CD4-positive, alpha-beta T cell treated with Interferon gamma for 1 hour (primary cell): ENCODE results near the gene PDE8A.
"Not testable (repeated sequence)": the region's sequence is repeated elsewhere in the genome, so short reads cannot be mapped to it uniquely, and the experiment has no call there.

Experiments used
- DNase-seq: peaks from one replicate; pipeline ENCODE4 v3.0.0-alpha.2; 2020

The PDE8A gene

DNA sequence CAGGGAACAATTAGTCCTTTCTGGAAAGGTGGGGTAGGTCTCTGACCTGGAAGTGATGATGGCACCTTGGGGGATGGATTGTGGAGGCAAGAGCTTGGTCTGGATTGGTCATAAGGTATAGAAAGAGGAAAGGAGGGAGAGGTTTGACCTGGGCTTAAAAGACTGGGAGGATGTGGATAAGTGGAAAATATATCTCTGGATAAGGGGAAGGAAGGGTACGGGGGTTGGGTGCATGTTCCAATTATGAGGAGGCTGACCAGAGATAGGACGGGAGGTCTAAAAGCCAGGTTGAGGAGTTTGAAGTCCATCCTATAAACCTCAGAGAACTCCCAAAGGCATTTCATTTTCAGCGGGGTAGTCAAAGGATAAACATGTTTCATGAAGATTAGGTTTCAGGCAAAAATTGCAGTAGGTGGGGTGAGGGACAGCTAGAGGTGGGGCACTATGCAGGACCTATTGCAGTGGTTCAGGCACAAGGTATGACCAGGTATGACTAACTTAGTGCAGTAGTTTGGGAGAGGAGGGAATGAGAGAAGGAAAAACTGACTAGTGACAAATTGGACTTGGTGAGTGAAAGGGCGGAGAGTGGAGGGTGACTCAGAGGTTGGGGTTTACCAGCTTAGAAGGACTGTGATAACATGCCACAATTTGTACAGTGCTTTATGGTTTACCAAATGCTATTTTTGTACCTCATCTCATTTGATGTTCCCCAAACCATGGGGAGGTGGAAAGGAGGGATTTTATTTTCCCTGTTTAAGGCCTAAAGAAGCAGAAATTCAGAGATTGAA is 10.7 kb downstream of the PDE8A start:
- no peak for DNase-seq

DNA sequence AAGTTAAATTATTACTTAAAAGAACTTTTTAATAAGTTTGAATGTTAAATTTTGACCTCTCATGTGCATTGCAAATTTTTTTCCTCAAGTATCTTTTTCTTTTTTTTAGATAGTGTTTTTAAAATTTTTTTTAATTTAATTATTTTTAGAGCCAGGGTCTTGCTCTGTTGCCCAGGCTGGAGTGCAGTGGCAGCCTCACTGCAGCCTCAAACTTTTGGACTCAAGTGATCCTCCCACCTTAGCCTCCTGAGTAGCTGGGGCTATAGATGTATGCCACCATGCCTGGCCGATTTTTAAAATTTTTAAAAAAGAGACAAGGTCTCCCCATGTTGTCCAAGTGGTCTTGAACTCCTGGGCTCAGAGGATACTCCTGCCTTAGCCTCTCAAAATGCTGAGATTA is 14.4 kb downstream of the PDE8A start:
- no peak for DNase-seq

DNA sequence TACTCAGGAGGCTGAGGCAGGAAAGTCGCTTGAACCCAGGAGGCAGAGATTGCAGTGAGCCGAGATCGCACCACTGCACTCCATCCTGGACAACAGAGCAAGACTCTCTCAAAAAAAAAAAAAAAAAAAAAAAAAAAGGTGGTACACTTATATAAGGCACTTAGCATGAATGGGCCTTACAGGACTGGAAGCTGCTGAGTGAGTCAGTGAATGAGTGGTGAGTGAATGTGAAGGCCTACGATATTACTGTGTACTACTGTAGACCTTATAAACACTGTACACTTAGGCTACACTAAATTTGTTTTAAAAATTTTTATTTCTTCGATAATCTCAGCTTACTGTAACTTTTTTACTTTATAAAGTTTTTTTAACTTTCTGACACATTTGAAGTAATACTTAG is 15.1 kb downstream of the PDE8A start:
- not testable (repeated sequence) for DNase-seq

DNA sequence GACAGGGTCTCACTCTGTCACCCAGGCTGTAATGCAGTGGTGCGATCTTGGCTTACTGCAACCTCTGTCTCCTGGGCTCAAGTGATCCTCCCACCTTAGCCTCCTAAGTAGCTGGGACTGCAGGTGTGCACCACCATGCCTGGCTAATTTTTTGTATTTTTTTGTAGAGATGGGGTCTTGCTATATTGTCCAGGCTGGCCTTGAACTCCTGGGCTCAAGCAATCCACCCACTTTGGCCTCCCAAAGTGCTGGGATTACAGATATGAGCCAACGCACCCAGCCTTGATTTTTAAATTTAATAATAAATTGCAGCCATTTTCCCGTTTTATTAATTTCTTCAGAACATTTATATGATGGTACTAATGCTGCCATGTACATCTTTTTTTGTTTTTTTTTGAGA is 15.6 kb downstream of the PDE8A start:
- not testable (repeated sequence) for DNase-seq

DNA sequence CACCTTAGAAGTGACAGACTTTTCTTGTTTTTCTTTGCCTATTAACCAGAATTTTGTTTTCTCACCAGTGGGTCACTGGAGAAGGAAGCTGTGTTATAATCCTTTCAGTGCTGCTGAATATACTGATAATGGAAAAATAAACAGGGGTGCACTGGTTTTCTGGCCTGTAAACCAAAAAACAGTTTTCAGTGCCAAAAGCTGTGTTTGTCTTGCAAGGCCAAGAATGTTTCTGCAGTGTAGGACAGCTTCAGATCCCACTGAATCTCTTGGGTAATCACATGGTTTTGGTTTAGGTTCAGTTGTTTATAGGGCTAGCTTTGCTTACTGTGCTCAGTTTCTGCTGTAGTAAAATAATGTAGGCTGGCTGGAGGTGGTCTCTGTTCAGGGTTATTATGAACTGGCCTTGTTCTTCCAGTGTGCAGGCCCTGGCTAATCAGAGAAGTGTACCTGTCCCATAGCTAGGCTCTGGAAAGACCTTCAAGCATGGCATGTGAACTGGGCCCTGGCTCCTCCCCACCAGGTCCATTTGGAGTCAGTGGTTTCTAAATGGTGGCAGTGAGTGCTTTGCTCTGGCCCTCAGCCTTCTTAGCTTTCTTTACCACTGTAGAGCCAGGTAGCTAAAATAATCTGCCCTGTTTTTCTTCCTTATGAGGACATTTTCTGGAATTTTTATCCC is 18.7 kb downstream of the PDE8A start:
- no peak for DNase-seq

DNA sequence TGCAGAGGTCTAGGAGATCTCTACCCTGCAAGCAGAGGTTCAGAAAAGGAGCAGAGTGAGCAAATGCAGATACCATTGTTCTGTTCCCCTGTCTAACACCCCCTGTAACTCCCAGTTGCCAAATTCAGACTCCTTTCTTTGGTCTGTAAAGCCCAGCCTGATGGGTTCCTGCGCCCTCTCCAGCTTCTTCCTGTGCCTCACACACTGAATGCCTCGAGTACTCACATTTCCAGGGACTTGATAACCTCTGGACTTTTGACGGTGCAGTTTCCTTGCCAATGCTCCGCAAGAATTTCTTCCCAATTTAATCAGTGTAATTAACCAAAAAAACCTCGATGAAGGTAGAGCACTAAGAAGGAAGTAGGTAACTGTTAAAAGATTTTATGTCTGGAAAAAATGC is 19.3 kb downstream of the PDE8A start:
- DNase-seq = no peak

DNA sequence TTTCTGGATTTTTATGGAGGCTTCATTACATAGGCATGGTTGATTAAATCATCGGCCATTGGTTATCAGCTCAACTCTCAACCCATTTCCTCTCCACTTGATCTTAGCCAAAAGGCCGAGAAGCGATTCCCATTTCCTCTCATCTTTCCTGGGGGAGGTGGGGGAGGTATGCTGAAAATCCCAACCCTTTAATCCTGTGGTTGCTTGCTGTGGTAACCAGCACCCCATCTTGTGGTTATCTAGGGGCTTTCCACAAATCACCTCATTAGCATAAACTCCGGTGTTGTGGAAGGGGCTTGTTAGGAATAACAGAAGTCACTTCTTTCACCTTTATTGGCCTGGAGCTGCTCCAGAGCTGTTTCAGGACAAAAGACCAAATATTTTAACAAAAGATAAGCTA is 20.9 kb downstream of the PDE8A start:
- no peak for DNase-seq

DNA sequence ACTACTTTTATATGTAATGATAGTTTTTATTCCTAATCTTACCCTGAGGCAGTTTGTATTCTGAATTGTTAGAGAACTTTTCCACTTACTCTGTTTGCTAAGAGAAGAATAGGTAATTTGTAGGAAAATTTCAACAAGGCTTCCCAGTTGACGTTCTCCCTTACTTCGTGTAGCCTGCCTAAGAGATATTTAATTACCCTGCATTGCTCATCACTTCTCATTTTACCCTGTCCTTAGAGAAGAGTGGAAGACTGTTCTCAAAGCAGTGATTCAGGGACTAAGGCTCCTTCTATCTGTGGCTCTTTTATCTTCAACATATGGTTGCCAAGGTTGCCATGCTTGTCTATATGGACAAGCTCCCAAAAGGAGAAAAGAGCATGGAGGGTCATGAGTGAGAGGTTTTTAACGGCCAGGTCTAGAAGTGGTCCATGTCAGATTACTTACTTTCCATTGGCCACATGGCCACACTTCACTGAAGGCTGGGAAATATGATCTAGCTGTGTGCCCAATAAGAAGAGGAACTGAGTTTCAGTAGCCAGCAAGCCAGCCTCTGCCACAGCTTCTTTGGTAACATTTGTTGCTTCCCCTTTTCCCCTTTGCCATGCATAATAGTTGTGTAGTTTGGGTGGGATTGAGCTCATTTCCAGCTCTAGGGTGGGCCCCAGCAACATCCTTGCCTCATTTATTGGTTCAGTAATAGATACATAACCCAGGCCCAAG is 22.1 kb downstream of the PDE8A start:
- DNase-seq = no peak

DNA sequence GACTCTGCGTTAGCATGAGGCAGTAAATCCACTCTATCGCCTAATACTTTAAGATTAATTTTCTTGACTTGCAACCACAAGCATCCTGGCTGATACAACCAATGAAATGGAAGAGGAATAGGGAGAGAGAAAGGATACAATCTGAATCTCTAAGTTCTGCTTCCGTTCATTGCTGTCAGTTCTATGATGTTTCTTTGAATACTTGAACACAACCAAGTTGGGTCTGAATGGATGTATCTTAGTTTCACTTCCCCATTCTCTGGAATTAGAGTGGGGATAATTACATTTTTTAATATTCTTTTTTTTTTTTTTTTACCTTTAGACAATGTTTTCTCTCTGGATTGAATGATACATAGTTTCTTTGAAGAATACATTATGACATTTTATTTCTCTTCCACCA is 22.9 kb downstream of the PDE8A start:
- DNase-seq = no peak

DNA sequence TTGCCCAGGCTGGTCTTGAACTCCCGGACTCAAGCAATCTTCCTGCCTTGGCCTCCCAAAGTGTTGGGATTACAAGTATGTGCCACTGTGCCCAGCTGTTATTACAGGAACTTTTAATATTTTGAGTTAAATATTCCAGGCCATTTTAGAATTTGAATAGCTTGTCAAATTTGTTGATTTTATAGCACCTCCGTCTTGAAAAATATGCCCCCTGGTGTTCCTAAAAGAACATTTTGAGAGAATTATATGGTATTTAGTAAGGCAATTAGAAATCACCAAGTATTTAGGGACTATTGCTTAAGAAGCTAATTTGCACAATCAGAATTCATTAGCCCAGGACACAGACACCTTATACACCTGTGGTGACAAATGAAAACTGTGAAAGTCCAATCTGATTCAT is 23.7 kb downstream of the PDE8A start:
- DNase-seq = no peak

DNA sequence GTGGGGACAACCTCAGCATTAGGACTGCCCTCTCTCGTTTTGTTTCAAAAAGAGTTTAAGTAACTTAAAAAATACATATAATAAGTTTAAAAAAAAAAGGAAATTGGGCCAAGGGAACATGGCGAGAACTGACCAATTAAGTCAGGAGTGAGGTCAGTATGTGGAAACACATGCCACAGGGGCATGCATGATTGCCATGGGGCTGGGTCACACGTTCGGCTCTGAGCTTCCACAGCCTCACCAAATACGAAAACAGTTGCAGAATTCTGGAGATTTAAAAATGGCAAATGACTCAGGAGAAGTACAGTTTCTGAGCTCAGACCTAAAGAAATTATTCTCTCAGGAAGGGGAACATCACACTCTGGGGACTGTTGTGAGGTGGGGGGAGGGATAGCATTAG is 24.1 kb downstream of the PDE8A start:
- peak; percentile 14 for DNase-seq

DNA sequence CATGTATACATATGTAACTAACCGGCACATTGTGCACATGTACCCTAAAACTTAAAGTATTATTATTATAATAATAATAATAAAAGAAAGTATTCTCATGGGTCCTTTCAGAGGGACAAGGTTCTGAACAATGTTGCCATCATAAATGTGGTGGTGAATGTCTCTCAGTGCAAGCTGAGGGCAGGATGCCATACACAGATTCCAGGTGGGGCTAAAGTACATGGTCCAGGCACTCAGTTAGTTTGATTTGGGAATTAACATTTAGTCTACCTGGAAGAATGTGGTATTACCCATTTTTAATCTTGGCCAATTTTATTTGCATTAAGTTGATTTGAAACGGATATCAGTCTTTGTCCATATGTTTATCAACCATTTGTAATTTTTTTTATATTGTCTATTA is 24.5 kb downstream of the PDE8A start:
- no peak for DNase-seq

DNA sequence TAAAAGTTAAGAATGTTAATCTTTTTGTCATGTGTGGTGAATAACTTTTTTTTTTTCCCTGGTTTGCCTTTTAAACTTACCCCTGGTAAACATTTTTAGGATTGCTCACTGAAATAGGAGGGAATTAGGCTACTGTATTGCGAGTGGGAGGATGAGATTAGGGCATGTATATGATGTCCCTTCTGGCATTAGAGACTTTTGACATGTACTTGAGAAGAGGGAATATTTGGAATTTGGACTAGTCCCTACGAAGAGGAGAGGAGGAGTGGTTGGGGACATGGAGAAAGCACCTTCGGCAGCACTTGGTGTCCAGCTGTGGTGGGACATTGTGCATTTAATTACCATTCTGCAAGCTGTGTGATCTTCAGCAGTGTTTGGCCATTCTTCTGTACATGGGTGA is 25.0 kb downstream of the PDE8A start:
- no peak for DNase-seq

DNA sequence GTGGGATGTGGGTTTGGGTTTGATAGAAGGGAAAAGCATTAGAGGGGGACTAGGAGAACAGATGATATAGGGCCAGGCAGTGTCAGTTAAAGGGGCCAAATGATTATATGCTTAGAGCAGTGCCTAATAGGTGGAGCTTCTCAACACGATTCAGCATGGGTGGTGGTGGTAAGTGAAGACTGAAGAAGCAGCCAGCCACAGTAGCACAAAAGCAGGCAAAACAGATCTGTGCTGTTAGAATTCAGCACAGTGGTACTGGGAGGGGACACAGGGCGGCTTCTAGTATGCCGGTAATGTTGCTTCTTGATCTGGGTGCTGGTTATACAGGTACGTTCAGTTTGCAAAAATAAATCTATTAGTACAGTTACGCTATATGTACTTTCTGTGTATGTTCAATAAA is 25.5 kb downstream of the PDE8A start:
- no peak for DNase-seq

DNA sequence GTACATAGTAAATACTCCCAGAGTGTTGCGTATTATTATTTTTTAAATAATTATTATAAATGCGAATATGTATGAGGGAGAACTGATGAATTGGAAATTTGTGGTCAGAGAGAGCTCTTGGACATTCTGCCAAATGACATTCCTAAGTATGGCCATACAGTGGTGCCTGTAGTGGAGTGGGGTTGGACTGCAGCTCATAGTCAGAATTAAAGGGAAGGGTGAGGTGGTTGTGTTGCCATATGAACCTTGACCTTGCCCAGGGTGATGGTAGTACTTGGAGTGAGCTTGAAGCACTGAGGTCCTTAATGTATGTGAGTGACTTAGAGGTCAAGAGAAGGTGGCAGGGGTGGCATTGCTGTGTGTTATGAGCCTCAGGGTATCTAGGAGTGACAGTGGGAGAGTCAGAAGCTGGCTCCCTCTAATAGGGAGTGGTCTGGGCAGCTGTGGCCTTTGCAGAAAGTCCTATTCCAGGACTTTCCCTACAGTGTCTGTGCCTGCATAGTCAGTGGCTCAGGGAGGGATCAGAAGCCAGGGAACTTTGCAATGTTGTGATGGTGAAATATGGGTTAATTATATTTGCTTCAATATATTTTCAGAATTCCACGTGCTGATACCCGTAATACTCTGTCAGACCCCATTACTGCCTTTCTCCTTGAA is 26.2 kb downstream of the PDE8A start:
- DNase-seq = no peak

DNA sequence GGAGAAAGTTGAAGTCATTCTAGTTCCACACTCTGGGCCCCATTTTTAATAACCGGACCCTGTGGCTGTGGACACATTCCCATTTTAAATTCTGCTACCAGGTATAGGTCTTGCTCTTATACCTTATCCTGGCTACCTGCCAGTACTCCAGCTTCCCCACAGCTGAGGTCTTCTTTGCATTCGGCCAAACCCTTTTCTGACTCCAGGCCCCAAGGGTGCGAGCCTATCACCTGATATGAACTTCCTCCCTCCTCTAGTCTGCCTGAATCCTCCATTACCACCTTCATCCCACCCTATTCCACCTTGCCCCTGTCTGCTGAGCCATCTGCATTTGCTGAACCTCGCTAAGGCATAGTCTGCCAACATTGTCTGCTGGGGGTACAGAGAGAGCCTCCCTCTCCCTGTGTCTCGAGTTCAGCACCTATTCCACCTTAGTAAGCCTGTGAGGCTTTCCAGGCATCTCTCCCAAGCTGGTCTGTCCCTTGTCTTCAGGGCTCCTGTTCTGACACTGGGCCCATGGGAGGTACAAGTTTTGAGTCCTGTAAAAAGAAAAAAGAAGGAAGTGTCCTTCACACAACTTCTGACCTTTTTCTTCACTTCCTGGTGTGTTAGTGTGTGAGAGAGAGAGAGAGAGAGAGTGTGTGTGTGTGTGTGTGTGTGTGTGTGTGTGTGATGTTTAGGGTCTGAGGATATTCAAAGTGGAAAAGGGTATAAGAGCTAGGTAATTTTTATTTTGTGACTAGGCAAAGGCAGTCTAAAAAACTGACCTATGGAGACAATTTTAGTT is 27.0 kb downstream of the PDE8A start:
- no peak for DNase-seq

DNA sequence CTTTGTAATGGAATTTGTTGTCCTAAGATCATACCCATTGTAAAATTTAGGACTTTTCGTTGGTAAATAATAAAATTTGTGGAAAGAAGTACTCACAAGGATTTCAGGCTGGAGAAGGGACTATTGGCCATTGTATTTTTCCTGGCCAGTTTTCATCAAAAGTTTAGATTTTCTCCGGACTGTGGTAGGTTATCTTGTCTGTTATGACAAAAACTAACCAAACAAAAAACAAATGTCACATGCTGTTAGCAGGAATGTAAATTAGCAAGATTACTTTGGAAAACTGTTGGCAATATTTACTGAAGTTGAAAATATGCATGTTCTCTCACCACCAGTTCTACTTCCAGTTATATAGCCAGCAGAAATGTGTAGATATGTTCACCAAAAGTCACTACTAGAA is 27.8 kb downstream of the PDE8A start:
- DNase-seq = no peak

DNA sequence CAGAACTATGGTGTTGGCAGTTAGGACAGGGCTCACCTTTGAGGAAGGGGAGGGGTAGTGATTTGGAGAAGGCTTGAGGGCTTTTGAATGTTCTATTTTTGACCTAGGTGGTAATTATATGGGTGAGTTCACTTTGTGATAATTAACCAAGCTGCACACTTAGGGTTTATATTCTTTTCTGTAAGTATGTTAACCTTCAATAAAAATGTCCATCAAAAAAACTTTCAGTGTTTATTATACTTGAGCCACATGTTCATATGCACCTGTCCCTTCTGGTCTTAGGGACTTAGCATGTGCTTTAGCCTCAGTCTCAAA is 28.4 kb downstream of the PDE8A start:
- DNase-seq = no peak

DNA sequence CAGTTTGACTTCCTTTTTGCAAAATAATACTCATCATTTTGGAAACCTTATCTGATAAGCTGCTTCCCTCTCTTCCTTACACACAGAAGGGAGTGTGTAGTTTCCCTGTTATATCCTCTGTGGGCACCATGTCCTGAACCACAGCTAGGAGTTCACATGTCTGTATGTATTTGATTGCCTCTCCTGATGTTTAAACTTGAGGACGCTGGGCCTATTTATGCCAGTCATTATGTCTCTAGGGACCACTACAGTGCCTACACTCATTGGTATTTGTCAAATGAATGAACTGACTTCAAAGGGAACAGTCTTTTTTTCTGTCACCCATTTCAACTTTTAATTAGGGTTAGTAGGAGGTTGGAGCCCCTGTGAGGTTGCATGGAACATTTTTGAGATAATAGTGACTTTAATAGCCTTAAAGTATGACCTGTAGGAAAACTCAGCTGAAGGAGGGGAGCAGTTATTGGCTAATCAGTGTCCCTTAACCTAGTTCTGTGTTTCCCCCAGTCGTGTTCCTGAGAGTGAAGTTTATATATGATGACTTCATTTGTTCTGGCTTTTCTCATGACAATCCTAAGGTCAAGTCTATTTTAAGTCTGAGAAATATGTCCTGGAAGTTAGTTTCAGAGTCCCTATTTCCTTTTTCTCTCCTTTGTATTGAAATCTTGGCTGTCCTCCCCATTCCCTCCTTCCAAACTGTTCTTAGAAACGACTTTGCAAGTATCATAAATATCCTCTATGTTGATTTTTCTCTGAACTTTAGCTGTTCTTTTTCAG is 28.9 kb downstream of the PDE8A start:
- no peak for DNase-seq

DNA sequence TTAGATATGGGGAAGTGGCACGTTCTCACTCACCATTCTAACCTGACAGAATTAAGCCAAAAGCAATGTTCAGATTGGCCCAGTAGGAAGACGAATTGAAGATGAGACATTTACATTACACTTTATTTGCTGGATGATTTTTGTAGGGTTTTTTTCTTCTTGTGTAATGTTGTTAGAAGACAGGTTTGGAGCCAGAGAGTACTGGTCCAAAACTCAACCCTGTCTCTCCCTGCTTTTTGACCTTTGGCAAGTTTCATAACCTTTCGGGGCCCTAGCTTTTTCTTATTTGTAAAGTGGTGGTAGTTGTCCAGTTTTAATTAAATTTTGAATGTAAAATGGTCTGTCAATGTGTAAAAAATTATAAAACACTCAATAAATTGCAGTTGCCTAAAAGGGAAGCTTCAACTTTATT is 29.5 kb downstream of the PDE8A start:
- DNase-seq = no peak

DNA sequence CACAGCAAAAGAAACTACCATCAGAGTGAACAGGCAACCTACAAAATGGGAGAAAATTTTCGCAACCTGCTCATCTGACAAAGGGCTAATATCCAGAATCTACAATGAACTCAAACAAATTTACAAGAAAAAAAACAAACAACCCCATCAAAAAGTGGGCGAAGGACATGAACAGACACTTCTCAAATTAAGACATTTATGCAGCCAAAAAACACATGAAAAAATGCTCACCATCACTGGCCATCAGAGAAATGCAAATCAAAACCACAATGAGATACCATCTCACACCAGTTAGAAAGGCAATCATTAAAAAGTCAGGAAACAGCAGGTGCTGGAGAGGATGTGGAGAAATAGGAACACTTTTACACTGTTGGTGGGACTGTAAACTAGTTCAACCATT is 30.1 kb downstream of the PDE8A start:
- not testable (repeated sequence) for DNase-seq

DNA sequence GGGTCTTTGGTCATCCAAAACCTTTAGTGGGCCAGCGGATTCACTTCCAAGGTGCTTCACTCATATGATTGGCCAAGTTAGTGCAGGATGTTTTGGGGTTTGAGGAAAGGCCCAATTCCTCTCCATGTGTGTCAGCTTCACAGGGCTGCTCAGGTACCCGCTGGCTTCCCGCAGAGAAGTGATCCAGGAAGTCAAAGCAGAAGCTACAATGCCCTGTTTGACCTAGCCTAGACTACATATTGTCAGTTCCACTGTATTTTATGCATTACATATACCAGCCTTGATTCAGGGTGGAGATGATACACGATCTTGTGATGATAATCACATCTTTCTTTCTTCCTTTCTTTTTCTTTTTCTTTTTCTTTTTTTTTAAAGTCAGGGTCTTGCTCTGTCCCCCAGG is 32.1 kb downstream of the PDE8A start:
- no peak for DNase-seq
